Upper lobe of right lung (tissue), 1 donor: ENCODE data around the gene NPFF. TPM values are rescaled to one million over a fixed set of nuclear protein-coding genes. Genes with fewer than 3 reads are reported as not detected.

Experiments
- ATAC-seq: fragments of 200-7000 bp; cut with Tn5 transposase; one replicate; pipeline ENCODE4 v1.9.1; 2020; ENCODE audit warnings: mild to moderate bottlenecking, moderate library complexity
- DNase-seq: peaks from one replicate; pipeline ENCODE4 v3.0.0-alpha.2; 2020
- H3K27ac ChIP-seq: fragments of 200-600 bp; one replicate; pipeline ENCODE4 v1.8.0; 2022
- H3K27me3 ChIP-seq: fragments of 200-600 bp; one replicate; pipeline ENCODE4 v1.8.0; 2022; ENCODE audit warnings: mild to moderate bottlenecking
- H3K36me3 ChIP-seq: fragments of 200-600 bp; one replicate; pipeline ENCODE4 v1.8.0; 2022
- H3K4me1 ChIP-seq: fragments of 200-600 bp; one replicate; pipeline ENCODE4 v1.8.0; 2022
- H3K4me3 ChIP-seq: fragments of 200-600 bp; one replicate; pipeline ENCODE4 v1.8.0; 2022; ENCODE audit warnings: mild to moderate bottlenecking
- H3K9me3 ChIP-seq: fragments of 200-600 bp; one replicate; pipeline ENCODE4 v1.8.0; 2022
- intact Hi-C: fragments of 100-400 bp; cut with DNase I; formaldehyde crosslinking; loops from one replicate; pipeline ENCODE4 v1.11.0; 2022
- total RNA-seq: library from RNA; stranded (reverse); fragmentation: NEBNext Ultra II Directional; extraction: Animal tissue kit (Norgen Biotek cat#: 25700); gene quantifications from one replicate; pipeline ENCODE4 v1.2.1, GENCODE V29; 2021
- TF ChIP-seq, protein P1 (sequence below): fragments of 200-600 bp; IDR thresholded peaks from one replicate; pipeline ENCODE4 v1.8.0; 2022; ENCODE audit warnings: antibody characterized with exemption
- donor health status: DM: no; HTN: yes; CAD: no; lungs with severe emphysema.

Gene NPFF
- total RNA-seq, 1 donor from 2014 or later: not detected

DNA sequence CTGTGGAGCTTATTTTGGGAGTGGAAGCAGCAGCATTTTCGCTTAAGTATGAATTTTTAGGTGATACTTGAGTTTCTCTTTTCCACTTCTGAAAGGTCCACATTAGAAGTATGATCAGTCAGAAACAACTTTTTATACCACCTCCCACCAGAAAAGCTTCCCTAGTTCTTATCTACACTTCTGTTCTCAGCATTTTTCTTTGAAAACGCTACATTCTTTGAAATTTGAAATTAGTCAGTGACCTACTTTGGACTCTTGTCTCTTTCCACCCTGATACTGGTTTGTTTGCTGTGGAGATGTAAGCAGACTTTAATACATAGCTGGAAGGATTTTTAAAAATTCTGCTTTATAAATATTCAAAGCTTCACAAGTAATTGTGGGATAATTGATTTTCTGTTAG is 33.2 kb downstream of the NPFF start:
- ATAC-seq (no peak), DNase-seq (no peak)
- Histone ChIP-seq H3K36me3 (peaks cover 100% of the 10 kb centered on the region), H3K4me3 (no peak overlapping the region), H3K9me3 (no peaks in the 10 kb centered on the region), H3K27ac (peak overlapping the region; percentile 17), H3K4me1 (peaks cover 24% of the 10 kb centered on the region), H3K27me3 (no peaks in the 10 kb centered on the region)
- TF ChIP-seq, protein P1, sequence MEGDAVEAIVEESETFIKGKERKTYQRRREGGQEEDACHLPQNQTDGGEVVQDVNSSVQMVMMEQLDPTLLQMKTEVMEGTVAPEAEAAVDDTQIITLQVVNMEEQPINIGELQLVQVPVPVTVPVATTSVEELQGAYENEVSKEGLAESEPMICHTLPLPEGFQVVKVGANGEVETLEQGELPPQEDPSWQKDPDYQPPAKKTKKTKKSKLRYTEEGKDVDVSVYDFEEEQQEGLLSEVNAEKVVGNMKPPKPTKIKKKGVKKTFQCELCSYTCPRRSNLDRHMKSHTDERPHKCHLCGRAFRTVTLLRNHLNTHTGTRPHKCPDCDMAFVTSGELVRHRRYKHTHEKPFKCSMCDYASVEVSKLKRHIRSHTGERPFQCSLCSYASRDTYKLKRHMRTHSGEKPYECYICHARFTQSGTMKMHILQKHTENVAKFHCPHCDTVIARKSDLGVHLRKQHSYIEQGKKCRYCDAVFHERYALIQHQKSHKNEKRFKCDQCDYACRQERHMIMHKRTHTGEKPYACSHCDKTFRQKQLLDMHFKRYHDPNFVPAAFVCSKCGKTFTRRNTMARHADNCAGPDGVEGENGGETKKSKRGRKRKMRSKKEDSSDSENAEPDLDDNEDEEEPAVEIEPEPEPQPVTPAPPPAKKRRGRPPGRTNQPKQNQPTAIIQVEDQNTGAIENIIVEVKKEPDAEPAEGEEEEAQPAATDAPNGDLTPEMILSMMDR: no peak
- intact Hi-C loops: no loop called here

DNA sequence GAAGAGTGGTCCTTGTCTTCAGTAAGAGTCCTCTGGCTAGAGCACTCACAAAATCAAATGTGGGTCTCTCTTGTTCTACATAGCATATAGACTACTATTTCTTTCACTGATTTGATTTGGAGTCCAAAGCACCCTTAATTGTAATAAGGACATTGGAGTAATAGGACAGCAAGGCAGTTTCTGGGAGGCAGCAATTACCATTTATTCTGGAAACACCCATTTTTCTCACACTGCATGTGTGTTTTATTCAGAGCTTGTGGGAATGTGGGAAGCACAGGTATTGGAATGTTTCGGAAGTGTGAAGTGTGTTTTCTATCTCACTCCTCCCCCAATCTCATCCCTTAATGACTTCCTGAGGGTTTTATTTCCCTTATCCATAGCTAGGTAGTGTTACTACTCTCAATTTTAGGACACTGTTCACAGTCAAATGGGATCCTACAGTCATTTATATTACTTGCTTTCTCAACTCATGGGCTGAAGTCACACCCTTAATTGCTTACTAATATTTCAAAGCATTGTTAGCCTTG is 35.2 kb downstream of the NPFF start:
- H3K27ac ChIP-seq: no peak overlapping the region
- intact Hi-C loops: no loop called here
- no peaks in the 10 kb centered on the region for H3K27me3 ChIP-seq
- no peaks in the 10 kb centered on the region for H3K9me3 ChIP-seq
- no peak for ATAC-seq
- H3K4me3 ChIP-seq: no peak overlapping the region
- DNase-seq: no peak
- TF ChIP-seq, protein P1: no peak
- H3K36me3 ChIP-seq: peaks cover 100% of the 10 kb centered on the region
- H3K4me1 ChIP-seq: peaks cover 24% of the 10 kb centered on the region

DNA sequence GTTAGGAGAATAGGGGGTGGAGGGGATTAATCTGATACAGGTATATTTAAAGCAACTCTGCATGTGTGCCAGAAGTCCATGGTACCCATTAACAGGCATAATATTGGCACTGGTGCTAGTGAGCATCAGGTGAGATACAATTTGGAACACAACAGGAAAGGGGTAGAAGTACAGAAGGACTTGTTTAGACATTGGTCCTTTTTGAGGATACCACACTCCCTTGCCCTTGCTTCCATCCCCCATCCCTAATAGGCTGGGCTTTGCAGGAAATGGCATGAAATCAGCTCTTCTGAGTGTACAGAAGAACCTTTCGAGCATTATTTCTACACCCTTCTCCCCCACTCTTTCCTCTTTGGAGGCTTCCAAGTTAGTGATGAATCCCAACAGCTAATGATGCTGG is 39.0 kb downstream of the NPFF start:
- Histone ChIP-seq H3K36me3 (peaks cover 100% of the 10 kb centered on the region), H3K27me3 (no peaks in the 10 kb centered on the region), H3K27ac (no peak overlapping the region), H3K4me3 (no peak overlapping the region), H3K9me3 (no peaks in the 10 kb centered on the region), H3K4me1 (peaks cover 7% of the 10 kb centered on the region)
- ATAC-seq (no peak), DNase-seq (no peak)
- intact Hi-C loops: no loop called here
- TF ChIP-seq, protein P1: no peak

DNA sequence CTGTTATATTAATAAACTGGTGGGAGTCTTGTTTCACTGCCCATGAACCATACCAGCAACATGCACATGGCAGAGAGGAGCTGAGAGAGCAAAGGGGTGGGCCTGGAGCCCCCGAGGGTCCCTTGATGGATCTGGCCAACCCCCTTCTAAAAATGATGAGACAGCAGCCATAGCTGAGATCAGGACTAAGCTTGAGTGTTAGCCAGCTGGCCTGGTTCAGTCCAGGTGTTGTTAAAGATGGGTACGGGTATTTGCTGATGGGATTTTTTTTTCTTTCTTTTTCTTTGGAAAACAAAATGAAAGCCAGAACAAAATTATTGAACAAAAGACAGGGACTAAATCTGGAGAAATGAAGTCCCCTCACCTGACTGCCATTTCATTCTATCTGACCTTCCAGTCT is 39.4 kb downstream of the NPFF start:
- ATAC-seq (no peak), DNase-seq (peak; percentile 38)
- TF ChIP-seq, protein P1: no peak
- Histone ChIP-seq H3K9me3 (no peaks in the 10 kb centered on the region), H3K4me1 (peaks cover 3% of the 10 kb centered on the region), H3K4me3 (no peak overlapping the region), H3K27ac (no peak overlapping the region), H3K27me3 (no peaks in the 10 kb centered on the region), H3K36me3 (peaks cover 100% of the 10 kb centered on the region)
- intact Hi-C loops: no loop called here

DNA sequence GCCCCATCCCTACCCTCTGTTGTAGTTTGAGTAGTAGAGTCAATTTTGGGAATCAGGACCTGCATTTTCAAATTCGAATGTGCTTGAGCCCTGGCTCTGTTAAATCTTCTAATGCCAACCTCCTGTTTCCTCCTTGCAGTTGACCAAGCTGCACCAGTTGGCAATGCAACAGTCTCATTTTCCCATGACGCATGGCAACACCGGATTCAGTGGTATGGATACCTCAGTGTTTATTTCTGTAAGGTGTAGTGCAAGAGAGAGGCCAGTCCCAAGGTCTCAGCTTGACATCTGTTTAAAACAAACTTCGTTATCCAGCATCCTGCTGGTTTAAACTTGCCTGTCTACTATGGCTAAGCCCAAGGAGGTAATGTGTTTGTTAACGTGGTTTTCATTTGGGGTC is 40.2 kb downstream of the NPFF start:
- H3K4me3 ChIP-seq: no peak overlapping the region
- H3K27me3 ChIP-seq: no peaks in the 10 kb centered on the region
- TF ChIP-seq, protein P1: no peak
- no peak for ATAC-seq
- H3K27ac ChIP-seq: no peak overlapping the region
- intact Hi-C loops: no loop called here
- no peak for DNase-seq
- H3K9me3 ChIP-seq: no peaks in the 10 kb centered on the region
- peaks cover 100% of the 10 kb centered on the region for H3K36me3 ChIP-seq
- no peaks in the 10 kb centered on the region for H3K4me1 ChIP-seq

DNA sequence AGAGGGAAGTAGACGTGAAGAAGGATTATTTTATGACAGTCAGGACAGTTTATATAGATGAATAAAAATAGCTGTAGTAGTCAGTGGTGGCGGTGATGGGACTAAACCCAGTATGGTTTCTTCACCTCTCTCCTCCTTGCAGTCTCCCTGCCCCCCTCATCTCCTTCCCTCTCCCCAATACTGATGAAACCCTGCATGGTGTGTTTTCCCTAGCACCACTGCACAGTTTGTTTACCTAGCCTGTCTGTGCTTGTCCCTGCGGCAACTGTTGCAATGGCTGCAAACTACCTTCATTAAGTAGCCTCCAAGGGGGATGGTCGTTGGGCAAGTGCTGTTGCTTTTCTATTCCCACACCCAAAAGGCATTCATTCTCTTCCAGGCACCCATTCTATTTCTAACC is 40.6 kb downstream of the NPFF start:
- ATAC-seq (no peak), DNase-seq (peak; percentile 31)
- Histone ChIP-seq H3K27ac (no peak overlapping the region), H3K36me3 (peaks cover 100% of the 10 kb centered on the region), H3K9me3 (no peaks in the 10 kb centered on the region), H3K27me3 (no peaks in the 10 kb centered on the region), H3K4me1 (no peaks in the 10 kb centered on the region), H3K4me3 (no peak overlapping the region)
- intact Hi-C loops: no loop called here
- TF ChIP-seq, protein P1: no peak
